NCI-H1092 treated with DMSO at 0.1 percent for 48 hours (cell line): Measurements from ENCODE around the gene ZNF804B.

Experiments used
- DNase-seq: peaks from one replicate; lab custom pipeline; 2025; lab: John Stamatoyannopoulos, UW

Gene ZNF804B

GRCh38 chr7:88835147-88835728 lies 75.7 kb downstream of the ZNF804B start:
- DNase-seq, result peak; percentile 54

- no peak for DNase-seq
These were observed 82.7 kb downstream of the ZNF804B start for GRCh38 chr7:88842201-88842600.

- no peak for DNase-seq
These were observed 85.6 kb downstream of the ZNF804B start for GRCh38 chr7:88845091-88845490.

- DNase-seq, result no peak
These were observed 91.7 kb downstream of the ZNF804B start for GRCh38 chr7:88851220-88851619.

GRCh38 chr7:88859288-88859687 lies 99.8 kb downstream of the ZNF804B start:
- no peak for DNase-seq

GRCh38 chr7:88866265-88866863 lies 106.9 kb downstream of the ZNF804B start:
- DNase-seq, result no peak

GRCh38 chr7:88867158-88867557 lies 107.7 kb downstream of the ZNF804B start:
- no peak for DNase-seq

GRCh38 chr7:88868456-88868855 lies 109.0 kb downstream of the ZNF804B start:
- DNase-seq, result no peak

- no peak for DNase-seq
These were observed 121.6 kb downstream of the ZNF804B start for GRCh38 chr7:88881136-88881535.

- no peak for DNase-seq
These were observed 125.6 kb downstream of the ZNF804B start for GRCh38 chr7:88885131-88885530.

GRCh38 chr7:88888684-88889083 lies 129.2 kb downstream of the ZNF804B start:
- no peak for DNase-seq

GRCh38 chr7:88910516-88910915 lies 151.0 kb downstream of the ZNF804B start:
- DNase-seq, result no peak

- DNase-seq, result no peak
These were observed 153.4 kb downstream of the ZNF804B start for GRCh38 chr7:88912852-88913251.

GRCh38 chr7:88915615-88916014 lies 156.1 kb downstream of the ZNF804B start:
- DNase-seq, result no peak

GRCh38 chr7:88919478-88920131 lies 160.1 kb downstream of the ZNF804B start:
- no peak for DNase-seq

GRCh38 chr7:88922944-88923343 lies 163.4 kb downstream of the ZNF804B start:
- DNase-seq, result no peak

- no peak for DNase-seq
These were observed 168.8 kb downstream of the ZNF804B start for GRCh38 chr7:88928276-88928675.

- no peak for DNase-seq
These were observed 170.2 kb downstream of the ZNF804B start for GRCh38 chr7:88929719-88930118.

GRCh38 chr7:88933285-88933684 lies 173.8 kb downstream of the ZNF804B start:
- no peak for DNase-seq

GRCh38 chr7:88942815-88943501 lies 183.5 kb downstream of the ZNF804B start:
- DNase-seq, result no peak

GRCh38 chr7:88951826-88952225 lies 192.3 kb downstream of the ZNF804B start:
- DNase-seq, result no peak

GRCh38 chr7:88964418-88964817 lies 204.9 kb downstream of the ZNF804B start:
- DNase-seq, result no peak

- no peak for DNase-seq
These were observed 205.9 kb downstream of the ZNF804B start for GRCh38 chr7:88965371-88965770.
